Fibroblast of pulmonary artery (primary cell): ENCODE measurements around the gene CSF2.

Experiments used
- DNase-seq: peaks from one replicate; pipeline ENCODE4 v3.0.0-alpha.2; 2010; ENCODE audit warnings: low read depth
- H3K4me3 ChIP-seq: replicated peaks from 2 replicates; pipeline ENCODE4 v1.5.1; 2011; ENCODE audit warnings: low read depth, mild to moderate bottlenecking, control low read depth, low read length, moderate library complexity
- TF ChIP-seq, protein P1 (sequence below): IDR thresholded peaks from 2 replicates; pipeline ENCODE4 v1.5.1; 2011; ENCODE audit warnings: mild to moderate bottlenecking, control low read depth, low read length, inconsistent platforms; ENCODE audit errors: missing control alignments

The CSF2 gene

DNA sequence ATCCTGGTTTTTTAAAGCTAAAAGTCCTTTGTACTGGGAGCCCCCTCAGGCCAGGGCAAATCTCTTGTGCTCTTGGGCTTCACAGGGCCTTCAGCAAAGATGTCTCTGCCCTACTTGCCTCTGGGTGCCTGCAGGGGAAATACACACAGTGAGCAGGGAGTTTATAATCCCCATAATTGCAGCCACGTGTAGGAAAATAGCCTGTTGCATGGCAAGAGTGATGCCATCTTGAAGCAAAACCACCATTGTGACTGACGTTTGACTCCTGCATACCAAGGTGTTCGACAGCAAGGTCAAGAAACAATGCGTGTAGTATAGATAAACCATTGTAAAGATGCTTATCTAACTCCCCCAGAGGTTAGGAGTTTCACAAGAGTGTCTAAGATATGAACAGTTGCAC is 24.5 kb upstream of the CSF2 start:
- no peak for DNase-seq
- TF ChIP-seq, protein P1, sequence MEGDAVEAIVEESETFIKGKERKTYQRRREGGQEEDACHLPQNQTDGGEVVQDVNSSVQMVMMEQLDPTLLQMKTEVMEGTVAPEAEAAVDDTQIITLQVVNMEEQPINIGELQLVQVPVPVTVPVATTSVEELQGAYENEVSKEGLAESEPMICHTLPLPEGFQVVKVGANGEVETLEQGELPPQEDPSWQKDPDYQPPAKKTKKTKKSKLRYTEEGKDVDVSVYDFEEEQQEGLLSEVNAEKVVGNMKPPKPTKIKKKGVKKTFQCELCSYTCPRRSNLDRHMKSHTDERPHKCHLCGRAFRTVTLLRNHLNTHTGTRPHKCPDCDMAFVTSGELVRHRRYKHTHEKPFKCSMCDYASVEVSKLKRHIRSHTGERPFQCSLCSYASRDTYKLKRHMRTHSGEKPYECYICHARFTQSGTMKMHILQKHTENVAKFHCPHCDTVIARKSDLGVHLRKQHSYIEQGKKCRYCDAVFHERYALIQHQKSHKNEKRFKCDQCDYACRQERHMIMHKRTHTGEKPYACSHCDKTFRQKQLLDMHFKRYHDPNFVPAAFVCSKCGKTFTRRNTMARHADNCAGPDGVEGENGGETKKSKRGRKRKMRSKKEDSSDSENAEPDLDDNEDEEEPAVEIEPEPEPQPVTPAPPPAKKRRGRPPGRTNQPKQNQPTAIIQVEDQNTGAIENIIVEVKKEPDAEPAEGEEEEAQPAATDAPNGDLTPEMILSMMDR: no peak
- H3K4me3 ChIP-seq: no peak overlapping the region

DNA sequence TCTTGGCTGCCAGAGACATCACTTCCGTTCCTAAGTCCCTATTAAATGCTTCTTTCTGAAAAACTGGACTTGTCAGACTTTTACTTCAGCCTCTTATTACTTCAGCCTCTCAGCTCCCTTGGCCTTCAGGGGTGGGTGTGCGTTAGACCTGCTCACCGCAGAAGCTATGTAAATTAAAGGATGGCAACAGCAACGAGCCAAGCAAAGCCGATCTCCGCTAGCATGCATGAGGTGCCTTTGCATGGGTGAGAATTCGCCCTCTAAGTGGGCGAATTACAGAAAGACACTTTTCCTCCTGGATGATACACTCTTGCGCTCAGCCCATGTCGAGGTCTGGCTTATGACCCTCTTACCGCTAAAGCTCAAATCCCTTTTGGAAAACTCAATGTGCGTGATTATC is 24.0 kb upstream of the CSF2 start:
- no peak for DNase-seq
- TF ChIP-seq, protein P1: no peak
- no peak overlapping the region for H3K4me3 ChIP-seq

DNA sequence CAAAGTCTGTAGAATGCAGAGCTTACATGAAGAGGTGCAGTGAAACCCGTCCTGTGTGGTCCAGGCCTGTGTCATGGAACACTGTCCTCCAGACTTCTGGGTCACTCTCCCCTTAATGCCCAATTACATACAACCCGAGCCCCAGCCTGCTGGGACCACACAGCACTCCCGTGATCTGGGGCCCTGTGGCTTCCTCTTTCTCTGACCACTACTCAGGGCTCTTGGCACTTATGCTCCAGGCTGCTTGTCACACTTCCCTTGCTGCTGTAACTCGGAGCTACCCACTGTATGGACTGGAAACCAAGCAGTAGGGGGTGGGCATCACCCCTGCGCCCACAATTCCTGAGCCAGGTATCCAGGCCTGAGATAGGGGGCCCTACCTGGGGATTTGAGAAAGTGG is 23.5 kb upstream of the CSF2 start:
- TF ChIP-seq, protein P1: no peak
- no peak for DNase-seq
- no peak overlapping the region for H3K4me3 ChIP-seq

DNA sequence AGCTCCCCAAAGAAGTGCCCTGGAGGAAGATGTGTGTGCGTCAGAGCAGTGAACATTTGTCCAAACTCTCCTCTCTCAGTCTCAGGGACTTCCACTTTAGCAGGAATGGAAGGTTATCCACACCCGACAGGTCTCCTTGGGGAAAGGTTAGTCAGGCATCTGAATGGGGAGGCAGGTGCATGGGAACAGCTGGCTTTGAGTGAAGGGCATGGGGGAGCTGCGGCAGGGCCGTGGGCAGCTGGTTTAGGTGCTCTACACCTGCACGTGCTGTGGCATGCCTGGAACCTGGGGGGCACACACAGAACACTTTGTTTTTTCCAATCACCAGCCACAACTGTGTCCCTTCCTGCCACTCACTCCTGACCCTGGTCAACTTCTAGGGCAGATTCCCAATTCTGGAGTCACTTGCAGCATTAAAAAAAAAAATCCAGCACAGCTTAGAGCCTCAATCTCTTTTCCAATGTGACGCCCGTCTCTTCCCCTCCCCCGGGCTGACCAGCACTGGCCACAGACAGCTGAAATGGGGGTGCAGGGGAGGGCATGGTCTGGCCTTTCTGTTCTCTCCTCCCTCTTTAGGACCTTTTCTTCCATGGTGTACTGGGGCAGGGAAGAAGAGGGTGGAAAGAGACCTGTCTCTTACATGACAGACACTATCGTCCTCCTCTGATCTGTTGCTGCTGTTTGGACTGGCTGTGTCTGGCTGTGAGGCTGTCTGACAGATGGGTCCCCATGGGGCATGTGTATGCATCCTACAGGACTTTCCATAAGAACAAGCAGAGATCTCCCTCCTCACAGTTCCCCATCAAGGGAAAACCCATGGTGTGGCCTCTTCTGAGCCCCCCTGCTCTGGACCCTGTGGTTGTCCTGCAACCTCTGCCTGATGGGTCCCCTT is 22.7 kb upstream of the CSF2 start:
- TF ChIP-seq, protein P1: no peak
- no peak for DNase-seq
- no peak overlapping the region for H3K4me3 ChIP-seq

DNA sequence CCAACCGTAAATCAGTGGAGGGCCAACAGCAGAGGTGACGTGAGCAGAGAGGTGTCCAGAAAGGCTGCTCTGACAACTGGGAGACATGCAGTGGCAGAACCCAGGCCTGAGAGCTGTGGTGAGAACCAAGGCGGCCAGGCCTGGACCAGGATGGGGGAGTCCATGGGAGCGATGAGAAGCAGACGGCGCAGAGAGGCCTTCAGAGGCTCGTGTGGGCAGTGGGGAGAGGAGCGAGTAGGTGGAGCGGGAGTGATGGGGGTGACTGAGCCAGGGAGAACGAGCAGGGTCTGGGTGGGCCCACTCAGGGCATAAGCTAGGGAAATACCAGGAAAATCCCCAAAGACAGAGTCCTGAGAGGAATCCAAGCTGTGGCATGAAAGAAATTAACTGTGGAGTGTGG is 21.1 kb upstream of the CSF2 start:
- DNase-seq: no peak
- H3K4me3 ChIP-seq: no peak overlapping the region
- TF ChIP-seq, protein P1: no peak

DNA sequence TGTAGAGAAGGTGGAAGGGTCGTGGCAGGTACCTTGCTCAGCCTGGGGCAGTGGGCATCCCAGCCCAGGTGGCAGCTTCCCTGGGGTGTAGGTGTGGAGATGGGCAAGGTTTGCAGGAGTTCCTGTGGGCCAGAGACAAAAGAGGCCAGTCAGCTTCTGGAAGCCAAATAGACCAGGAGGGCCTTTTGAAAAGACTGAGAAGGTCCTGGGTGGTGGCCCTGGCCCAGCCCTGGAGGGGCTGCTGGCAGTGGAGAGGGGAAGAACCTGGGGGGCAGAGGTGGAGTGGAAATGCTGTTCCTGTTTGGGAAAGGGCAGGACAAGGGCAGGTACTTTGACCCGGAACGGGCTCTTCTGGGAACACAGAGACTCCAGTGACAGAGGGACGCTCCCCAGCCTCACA is 20.1 kb upstream of the CSF2 start:
- TF ChIP-seq, protein P1: no peak
- no peak overlapping the region for H3K4me3 ChIP-seq
- no peak for DNase-seq

DNA sequence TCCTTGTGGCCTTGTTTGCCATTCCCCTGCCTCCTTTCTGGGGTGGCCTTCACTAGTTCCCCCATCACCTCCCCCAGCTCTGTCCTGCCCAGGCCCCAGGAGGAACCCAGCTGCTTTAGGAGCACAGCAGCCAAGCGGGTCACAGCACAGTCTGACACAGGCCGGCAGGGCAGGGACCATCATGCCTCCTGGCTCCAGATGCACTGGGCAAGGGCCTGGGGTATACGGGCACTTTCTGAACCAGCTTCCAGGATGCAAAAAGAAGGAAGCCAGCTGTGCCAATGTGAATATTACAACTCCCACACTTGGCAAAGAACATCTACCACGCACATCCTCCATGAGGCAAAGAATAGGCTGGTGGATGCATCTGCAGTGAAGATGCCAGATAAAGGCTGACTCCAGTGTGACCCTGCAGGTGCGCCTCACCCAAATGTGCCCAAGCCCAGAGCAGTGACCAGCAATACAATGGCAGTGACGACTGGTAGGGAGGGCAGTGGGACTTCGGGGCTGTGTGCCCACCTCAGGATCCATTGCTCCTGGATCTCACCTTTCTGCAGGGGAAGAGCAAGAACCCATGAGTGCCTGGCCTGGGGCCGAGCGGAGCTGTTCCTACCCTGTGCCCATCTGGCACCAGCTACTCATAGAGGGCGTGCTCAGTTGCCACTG is 19.4 kb upstream of the CSF2 start:
- TF ChIP-seq, protein P1: no peak
- no peak overlapping the region for H3K4me3 ChIP-seq
- DNase-seq: no peak
